ENCODE results near the gene CPEB4.

CPEB4 gene

GRCh38 chr5:173887610-173888472 lies at the start of gene CPEB4:
Gene CPEB4, plus strand, starts transcription at chr5:173888349. Its CDS starts 1,385 bp downstream, at chr5:173889734.
- peak; percentile 96 for DNase-seq (ENCODE audit: low spot score)

GRCh38 chr5:173839117-173839713 lies 48.9 kb upstream of the CPEB4 start:
- no peak for DNase-seq (ENCODE audit: low spot score)

DNA sequence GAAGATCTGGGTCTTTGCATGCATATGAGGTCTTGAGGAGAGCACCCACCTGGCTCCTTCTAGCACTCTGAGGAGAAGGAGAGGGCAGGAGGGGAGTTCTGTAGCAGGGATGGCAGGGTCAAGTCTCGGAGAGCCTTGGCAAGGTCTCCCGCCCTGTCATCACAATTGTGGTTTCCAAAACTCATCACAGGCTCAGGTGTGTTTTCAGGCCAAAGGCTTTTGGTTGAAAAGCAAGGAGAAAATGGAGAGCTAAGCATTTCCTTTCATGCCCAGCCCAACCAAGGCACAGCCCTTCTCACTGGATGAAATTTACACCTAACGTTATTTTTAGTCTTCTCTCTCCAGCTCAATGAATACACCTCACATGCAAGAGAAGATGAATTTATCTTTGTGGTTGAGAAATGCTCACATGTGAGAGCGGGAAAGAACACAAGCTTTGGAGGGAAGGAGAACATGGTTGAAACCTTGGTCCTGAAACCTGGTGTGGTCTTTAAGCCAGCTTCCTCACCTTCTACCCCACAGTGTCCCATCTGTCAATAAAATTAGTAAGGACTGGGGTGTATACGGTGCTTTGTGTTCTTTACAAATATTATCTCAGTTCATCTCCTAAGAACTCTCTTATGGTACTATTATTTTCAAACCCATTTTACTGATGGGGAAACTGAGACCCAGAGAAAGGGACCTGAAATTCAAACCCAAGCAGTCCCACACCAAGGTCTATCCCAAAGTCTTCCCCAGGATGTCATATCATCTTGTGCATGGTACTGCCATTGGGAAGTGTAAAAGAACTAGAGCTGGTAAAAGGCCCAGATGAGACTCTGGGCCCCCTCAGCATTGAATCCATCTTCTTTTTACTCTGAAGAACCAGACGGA lies 47.8 kb upstream of the CPEB4 start:
- DNase-seq (ENCODE audit: low spot score) = no peak

DNA sequence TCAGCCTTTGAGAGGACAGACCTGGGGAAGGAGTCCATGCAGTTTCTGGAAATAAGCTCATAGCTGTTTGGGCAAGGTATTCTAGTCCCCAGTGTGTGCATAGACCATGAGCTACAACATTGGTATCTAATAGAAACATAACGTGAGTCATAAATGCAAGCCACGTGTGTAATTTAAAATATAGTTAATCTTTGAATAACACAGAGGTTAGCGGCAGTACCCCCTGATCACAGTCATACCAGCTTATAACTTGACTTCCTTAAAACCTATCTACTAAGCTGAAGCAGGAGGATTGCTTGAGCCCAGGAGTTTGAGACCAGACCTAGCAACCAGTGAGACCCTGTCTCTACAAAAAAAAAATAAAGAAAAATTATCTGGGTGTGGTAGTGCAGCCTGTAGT lies 46.4 kb upstream of the CPEB4 start:
- no peak for DNase-seq (ENCODE audit: low spot score)

DNA sequence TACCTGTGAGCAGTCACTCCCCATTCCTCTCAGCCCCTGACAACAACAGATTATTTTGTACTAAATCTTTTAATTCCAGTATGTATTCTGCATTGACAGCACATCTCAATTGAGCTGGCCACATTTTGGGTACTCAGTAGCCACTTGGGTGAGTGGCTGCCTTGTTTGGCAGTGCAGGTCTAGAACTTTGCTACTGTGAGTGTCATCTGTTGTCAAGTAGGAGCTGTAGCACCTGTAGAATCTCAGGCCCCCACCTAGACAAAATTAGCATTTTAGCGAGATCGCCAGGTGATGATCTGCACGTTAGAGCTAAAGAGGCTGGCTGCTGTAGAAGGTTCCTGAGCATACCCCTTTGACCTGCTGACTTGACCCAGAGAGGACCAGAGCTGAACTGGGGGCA lies 44.4 kb upstream of the CPEB4 start:
- no peak for DNase-seq (ENCODE audit: low spot score)

DNA sequence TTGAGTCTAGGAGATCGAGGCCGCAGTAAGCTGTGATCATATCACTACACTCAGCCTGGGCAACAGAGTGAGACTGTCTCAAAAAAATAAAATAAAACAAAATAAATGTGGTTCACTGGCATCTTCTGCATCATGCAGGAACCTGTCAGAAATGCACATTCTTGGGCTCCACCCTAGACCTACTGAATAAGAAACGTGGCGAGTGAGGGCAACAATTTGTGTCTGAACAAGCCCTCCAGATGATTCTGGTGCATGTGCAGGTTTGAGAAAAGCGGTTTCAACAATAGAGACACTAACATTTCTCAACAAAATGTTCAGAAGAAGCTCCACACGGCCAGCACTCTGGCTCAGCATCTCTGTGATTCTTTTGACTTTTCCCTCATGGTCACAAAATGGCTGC lies 42.8 kb upstream of the CPEB4 start:
- no peak for DNase-seq (ENCODE audit: low spot score)

DNA sequence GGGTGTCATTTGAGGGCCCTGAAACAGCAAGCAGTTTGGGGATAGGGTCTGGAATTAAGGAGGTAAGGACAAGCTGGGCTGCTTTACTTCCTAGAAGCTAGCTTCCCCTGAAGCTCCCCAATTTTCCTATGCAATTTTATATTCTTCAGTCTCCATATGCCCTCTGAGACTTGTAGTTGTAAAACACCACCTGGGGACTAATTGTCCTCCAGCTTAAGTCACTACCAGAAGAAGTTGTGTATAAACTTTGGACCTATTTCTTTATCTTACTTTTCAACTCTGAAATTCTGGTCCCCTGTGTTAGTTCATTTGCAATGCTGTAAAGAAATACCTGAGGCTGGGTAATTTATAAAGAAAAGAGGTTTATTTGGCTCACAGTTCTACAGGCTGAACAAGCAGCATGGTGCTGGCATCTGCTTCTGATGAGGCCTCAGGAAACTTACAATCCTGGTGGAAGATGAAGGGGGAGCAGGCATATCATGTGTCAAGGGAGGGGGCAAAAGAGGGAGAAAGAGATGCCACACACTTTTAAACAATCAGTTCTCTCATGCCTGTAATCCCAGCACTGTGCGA lies 41.1 kb upstream of the CPEB4 start:
- no peak for DNase-seq (ENCODE audit: low spot score)

- DNase-seq (ENCODE audit: low spot score) = no peak
These were observed 39.1 kb upstream of the CPEB4 start for GRCh38 chr5:173848986-173849596.

DNA sequence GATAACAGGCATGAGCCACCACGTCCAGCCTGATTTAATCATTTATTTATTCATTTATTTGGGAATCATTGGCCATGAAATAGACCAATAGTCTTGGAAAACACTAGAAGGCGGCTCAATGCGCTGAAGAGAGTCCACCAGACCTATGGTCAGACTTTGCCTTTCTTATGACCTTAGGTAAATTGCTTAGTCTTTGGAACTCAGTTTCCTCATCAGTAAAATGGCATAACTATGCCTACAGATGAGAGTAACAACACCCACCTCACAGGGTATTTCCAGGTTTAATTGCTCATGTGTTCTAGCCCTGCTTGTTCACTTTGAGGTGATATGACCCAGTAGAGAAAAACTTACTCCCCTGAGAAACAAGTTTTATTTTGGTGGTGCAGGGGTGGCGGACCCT lies 38.2 kb upstream of the CPEB4 start:
- DNase-seq (ENCODE audit: low spot score) = no peak

DNA sequence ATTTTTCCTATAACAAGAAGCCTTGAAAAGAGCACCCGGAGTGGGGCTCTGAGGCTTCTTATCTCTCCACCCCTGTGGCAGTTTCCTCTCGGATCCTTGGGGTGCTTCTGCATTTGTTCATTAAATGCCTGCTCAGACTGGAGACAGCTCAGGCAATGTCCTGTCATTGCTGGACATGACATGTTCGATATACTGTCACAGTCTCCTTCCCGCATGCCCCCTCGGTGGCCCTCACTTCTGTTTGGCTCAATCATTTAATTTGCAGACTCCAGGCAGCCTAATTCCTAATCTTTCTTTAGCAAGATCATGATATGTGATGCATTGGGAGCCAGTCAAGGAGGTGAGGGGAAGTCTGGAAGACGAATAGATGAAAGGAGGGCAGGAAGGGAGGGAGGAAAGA lies 37.5 kb upstream of the CPEB4 start:
- DNase-seq (ENCODE audit: low spot score) = no peak

DNA sequence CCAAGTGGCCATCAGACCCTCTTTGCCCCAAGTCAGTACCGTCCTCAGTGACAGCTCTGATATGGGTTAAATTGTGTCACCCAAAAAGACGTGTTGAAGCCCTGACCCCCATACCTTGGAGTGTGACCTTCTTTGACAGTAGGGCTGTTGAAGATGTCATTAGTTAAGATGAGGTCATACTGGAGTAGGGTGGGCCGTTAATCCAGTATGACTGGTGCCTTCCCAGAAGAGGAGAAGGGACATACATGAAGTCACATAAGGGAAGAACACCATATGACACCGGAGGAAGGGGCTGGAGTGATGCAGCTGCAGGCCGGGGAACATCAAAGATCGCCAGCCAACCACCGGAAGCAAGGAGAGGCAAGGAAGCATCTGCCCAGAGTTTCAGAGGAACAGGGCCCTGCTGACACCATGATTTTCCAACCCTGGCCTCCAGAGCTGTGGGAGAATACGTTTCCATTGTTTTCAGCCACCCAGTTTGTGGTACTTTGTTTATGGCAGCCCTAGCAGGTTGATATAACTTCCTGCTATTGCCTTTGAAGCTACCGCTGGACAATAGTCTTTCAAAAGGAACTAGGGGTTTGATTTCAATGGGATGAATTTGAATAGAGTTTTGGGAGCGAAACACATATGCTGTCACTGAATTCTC lies 36.4 kb upstream of the CPEB4 start:
- no peak for DNase-seq (ENCODE audit: low spot score)

DNA sequence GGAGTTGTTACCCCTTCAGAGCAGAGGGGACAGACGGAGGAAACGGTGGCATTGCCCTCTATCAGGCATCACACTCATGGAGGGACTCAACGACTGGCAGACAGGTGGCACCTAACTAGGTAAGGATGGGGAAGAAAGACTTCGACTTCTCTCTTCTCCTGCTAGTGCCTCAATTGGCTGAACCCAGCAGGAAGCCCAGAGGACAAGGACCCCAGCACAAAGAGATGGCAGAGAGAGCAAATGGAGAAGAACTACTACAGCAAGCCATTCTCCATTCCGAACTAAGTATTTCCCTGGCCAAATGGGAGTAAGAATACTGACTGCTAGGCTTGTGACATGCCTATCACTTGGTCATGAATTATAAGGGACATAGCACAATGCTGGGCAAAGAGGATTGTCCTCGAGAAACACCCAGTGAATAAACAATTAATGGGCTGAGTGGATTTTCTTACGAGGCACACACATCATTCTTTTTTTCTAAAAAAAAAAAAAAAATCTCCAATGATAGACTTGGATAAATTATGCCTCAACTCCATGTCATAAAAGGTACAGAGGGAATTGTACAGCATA lies 35.3 kb upstream of the CPEB4 start:
- DNase-seq (ENCODE audit: low spot score) = no peak

GRCh38 chr5:173853370-173854131 lies 34.6 kb upstream of the CPEB4 start:
- DNase-seq (ENCODE audit: low spot score) = no peak

DNA sequence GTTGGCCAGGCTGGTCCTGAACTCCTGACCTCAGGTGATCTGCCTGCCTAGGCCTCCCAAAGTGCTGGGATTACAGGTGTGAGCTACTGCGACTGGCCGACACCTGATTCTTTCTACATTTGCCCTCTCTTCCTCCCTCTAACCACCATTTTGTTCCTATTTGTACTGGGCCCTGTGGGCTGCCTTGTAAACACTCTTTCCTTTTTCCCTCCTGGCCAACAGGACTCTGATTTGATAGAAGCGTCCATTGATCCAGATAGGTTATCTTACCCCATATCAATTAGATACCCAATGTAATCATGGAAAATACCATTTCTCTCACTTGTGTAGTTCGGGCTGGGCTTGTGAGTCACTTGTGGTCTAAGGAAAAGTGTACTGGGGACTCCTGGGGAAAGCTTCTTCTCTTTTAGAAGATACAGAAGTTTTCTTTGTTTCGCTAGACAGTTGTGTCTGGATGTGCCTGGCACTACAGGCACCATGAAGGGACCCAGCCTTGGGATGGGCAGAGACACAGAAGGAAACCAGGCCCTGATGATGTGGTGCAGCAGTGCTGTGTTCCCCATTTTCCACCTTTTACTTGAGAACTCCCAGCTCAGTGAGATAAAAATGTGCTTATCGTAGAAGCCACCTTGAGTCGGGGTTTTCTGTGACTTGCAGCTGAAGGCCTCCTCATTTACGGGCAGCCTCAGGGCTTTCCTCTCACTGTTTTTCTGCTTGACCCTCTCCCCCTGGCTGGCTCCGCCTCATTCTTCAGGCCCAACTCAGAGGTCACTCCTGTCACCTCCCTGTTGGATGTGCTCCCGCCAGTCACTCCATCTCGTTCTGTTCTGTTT lies 32.8 kb upstream of the CPEB4 start:
- DNase-seq (ENCODE audit: low spot score) = no peak

DNA sequence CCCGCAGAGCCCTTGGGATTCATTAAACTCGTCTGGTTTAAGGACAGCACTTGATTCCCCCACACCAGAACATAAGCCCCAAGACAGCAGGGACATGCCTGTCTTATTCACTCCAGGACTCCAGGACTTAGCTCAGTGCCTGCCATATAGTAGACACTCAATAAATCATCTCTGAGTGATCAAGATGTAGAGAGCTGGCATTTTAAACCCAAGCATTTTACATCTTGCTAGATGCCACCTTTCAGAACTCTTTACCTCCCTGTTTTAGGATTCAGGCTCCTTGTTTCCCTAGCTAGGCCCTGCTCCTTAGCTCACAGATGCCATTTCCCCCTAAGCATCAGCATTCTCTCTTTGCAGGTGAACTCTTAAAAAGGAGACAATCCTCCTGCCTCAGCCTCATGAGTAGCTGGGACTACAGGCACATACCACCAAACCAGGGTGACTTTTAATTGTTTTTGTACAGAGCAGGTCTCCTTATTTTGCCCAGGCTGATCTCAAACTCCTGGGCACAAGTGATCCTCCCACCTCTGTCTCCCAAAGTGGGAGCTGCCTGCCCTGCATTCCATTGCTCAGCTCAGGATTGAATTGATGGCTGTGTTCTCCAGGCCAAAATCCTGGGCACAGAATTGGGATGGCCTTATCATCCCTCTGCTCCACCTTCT lies 32.0 kb upstream of the CPEB4 start:
- no peak for DNase-seq (ENCODE audit: low spot score)

DNA sequence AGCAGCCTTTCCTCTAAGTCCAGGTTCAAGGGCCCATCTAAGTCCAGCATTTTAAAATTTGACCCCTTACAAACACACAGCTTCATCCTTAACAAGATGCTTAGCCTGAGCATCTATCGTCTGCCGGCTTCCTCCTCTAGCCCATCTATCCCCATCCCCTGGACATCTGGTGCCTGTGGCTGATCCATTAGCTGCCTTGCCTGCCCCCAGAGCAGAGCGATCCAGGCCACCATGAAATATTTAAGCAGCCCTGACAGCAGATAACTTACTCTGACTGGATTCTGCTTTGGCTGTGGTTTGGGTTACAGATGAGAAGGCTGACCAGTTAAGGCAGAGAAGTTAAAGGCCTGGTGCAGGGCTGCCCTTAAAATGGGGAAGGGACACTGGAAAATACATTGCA lies 30.9 kb upstream of the CPEB4 start:
- DNase-seq (ENCODE audit: low spot score) = no peak

DNA sequence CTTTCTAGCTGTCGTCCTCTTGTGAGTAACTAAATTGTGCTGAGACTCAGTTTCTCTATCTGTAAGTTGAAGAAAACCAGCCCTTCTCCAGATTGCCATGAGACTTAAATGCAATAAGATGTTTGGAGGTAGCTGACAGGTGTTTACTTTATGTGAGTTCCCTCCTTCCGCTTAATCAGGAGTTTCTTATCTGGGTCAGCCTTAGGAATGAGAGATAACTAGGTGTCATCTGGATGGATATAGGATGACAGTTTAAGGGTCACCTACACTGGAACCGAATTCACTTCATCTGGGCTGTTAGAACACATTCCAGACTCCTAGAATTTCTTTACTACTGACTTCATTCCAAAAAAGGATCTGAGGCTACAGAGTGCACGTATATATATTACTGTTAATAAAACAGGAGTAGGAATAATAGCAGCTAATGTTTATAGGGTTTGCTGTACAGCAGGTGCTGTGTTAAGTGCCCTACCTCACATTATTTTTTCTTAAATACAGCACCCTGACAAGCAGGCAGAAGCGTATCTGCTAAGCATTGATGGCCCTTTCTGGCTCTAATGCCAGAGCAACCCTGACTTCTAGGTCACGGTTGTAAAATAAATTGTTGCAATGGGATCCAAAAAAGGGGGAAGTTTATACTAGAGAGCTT lies 30.0 kb upstream of the CPEB4 start:
- DNase-seq (ENCODE audit: low spot score) = no peak

DNA sequence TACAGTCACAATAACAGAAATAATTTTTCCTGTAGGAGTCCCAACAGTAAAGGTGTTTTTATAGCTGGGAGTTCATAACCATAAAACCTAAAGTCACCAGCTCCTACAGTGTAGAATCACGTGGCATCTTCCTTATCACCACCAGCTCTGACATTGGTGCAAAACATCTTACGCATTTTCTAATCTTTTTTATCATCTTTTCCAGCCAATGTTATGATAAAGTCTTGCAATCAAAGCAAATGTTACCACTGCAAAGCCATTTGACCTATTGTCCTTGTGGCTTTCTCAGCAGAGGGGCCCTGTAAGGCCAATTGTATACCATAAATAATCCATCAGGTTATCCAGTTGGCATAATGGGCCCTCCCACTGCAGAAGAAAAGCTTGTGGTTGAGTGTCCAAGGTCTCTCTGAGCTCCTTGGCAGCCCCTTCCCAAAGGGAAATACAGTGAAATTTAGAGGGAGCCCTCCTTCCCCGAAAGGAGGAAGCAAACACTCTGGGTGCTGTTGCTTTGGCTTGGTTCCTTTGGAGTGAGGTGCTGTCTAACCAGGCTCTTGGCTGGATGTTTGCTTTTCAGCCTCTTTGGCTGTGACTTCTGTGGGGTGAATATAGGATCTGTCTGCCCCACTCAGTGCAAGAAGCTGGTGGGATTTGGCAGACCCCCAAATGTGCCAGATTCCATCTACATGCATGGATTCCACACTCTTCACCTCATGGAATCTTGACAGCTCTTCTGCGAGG lies 29.3 kb upstream of the CPEB4 start:
- DNase-seq (ENCODE audit: low spot score) = no peak

Data from ecto neural progenitor cell (in vitro differentiated cells).